ENCODE measurements around the gene CD300LG. TPM values are rescaled to one million over a fixed set of nuclear protein-coding genes. Genes with fewer than 3 reads are reported as not detected.

CD300LG gene
- total RNA-seq, 1 experiment from 2014 or later: not detected

Other genes with a start within 250 kb of the CD300LG start
- not detected in 2 replicates for gene MEOX1, start 185.3 kb upstream of the CD300LG start, total RNA-seq (2022)
- gene SOST, start 88.4 kb upstream of the CD300LG start, total RNA-seq (2022): not detected in 2 replicates
- 39.7 and 55.0 TPM in 2 replicates for gene DUSP3, start 68.2 kb upstream of the CD300LG start, total RNA-seq (2022)
- gene CFAP97D1, start 66.7 kb upstream of the CD300LG start, total RNA-seq (2022): not detected in 2 replicates
- 18.7 and 24.5 TPM in 2 replicates for gene MPP3, start 14.0 kb upstream of the CD300LG start, total RNA-seq (2022)
- not detected in 2 replicates for gene MPP2, start 60.4 kb downstream of the CD300LG start, total RNA-seq (2022)
- gene PPY, start 95.3 kb downstream of the CD300LG start, total RNA-seq (2022): not detected in 2 replicates
- gene PYY, start 106.8 kb downstream of the CD300LG start, total RNA-seq (2022): not detected in 2 replicates
- 0.88 and 1.6 TPM in 2 replicates for gene NAGS, start 157.4 kb downstream of the CD300LG start, total RNA-seq (2022)
- gene TMEM101, start 167.8 kb downstream of the CD300LG start, total RNA-seq (2022): 25.6 and 26.1 TPM in 2 replicates
- gene LSM12, start 219.5 kb downstream of the CD300LG start, total RNA-seq (2022): 87.9 and 101 TPM in 2 replicates
- 70.6 and 89.4 TPM in 2 replicates for gene G6PC3, start 223.6 kb downstream of the CD300LG start, total RNA-seq (2022)